ENCODE data around the gene RBM20.

RBM20 gene

GRCh38 chr10:110709964-110710587 lies 65.9 kb downstream of the RBM20 start:
- H3K27ac ChIP-seq = no peak overlapping the region
- no peak for TF ChIP-seq CTCF (IDR thresholded peaks at IDR 0.05; ENCODE audit: low read depth, low read length)
- no peaks in the 10 kb centered on the region for H3K9me3 ChIP-seq (ENCODE audit: severe bottlenecking)
- no peak overlapping the region for H3K4me3 ChIP-seq (ENCODE audit: low read depth, low read length)
- no peaks in the 10 kb centered on the region for H3K36me3 ChIP-seq
- DNase-seq = no peak
- H3K27me3 ChIP-seq (ENCODE audit: insufficient read depth, low read depth, severe bottlenecking) = no peaks in the 10 kb centered on the region

- no peak for TF ChIP-seq CTCF (IDR thresholded peaks at IDR 0.05; ENCODE audit: low read depth, low read length)
Measured at GRCh38 chr10:110710621-110711020, 66.5 kb downstream of the RBM20 start.

GRCh38 chr10:110711382-110711781 lies 67.2 kb downstream of the RBM20 start:
- no peak overlapping the region for H3K27ac ChIP-seq
- DNase-seq = no peak
- no peaks in the 10 kb centered on the region for H3K9me3 ChIP-seq (ENCODE audit: severe bottlenecking)
- H3K36me3 ChIP-seq = no peaks in the 10 kb centered on the region
- no peaks in the 10 kb centered on the region for H3K27me3 ChIP-seq (ENCODE audit: insufficient read depth, low read depth, severe bottlenecking)
- H3K4me3 ChIP-seq (ENCODE audit: low read depth, low read length) = no peak overlapping the region
- TF ChIP-seq CTCF (IDR thresholded peaks at IDR 0.05; ENCODE audit: low read depth, low read length) = no peak

More at GRCh38 chr10:110710621-110711020, 66.5 kb downstream of the RBM20 start:
- no peaks in the 10 kb centered on the region for H3K27me3 ChIP-seq (ENCODE audit: insufficient read depth, low read depth, severe bottlenecking)
- no peak for DNase-seq
- H3K4me3 ChIP-seq (ENCODE audit: low read depth, low read length) = no peak overlapping the region
- no peak overlapping the region for H3K27ac ChIP-seq
- no peaks in the 10 kb centered on the region for H3K36me3 ChIP-seq
- H3K9me3 ChIP-seq (ENCODE audit: severe bottlenecking) = no peaks in the 10 kb centered on the region

- no peaks in the 10 kb centered on the region for H3K27me3 ChIP-seq (ENCODE audit: insufficient read depth, low read depth, severe bottlenecking)
- H3K9me3 ChIP-seq (ENCODE audit: severe bottlenecking) = no peaks in the 10 kb centered on the region
- TF ChIP-seq CTCF (IDR thresholded peaks at IDR 0.05; ENCODE audit: low read depth, low read length) = no peak
- no peak for DNase-seq
- H3K27ac ChIP-seq = no peak overlapping the region
- H3K4me3 ChIP-seq (ENCODE audit: low read depth, low read length) = no peak overlapping the region
- no peaks in the 10 kb centered on the region for H3K36me3 ChIP-seq
Measured at GRCh38 chr10:110714356-110714755, 70.2 kb downstream of the RBM20 start.

GRCh38 chr10:110717781-110718589 lies 73.8 kb downstream of the RBM20 start:
- Histone ChIP-seq H3K9me3 (ENCODE audit: severe bottlenecking) (no peaks in the 10 kb centered on the region), H3K36me3 (no peaks in the 10 kb centered on the region), H3K27ac (no peak overlapping the region), H3K27me3 (ENCODE audit: insufficient read depth, low read depth, severe bottlenecking) (no peaks in the 10 kb centered on the region), H3K4me3 (ENCODE audit: low read depth, low read length) (no peak overlapping the region)
- TF ChIP-seq CTCF (IDR thresholded peaks at IDR 0.05; ENCODE audit: low read depth, low read length) = no peak
- no peak for DNase-seq

All from WERI-Rb-1 (cell line).